A549 (cell line): Measurements from ENCODE around the gene SORCS1.

Experiments used
- CTCF ChIP-seq: fragments of >200 bp; sonication (Bioruptor Twin); formaldehyde crosslinking; IDR thresholded peaks from 3 replicates; pipeline ENCODE4 v1.5.1; 2016
- ESRRA ChIP-seq: fragments of 150-350 bp; IDR thresholded peaks from 2 replicates; pipeline ENCODE4 v1.6.1; 2014; ENCODE audit warnings: mild to moderate bottlenecking, low read length, borderline replicate concordance
- JUN ChIP-seq, 2 experiments: fragments of >200 bp; sonication (Bioruptor Twin); formaldehyde crosslinking; IDR thresholded peaks; 2 replicates in 1 of 2; 3 replicates in 1 of 2; pipeline ENCODE4 v1.6.1; 2016 to 2017

GRCh38 chr10:106771154-106771553 is 393.4 kb downstream of the SORCS1 start:
- TF ChIP-seq ESRRA (no peak), CTCF (no peak), JUN (IDR thresholded peaks at IDR 0.05) (no peak)
